Panc1 (cell line): ENCODE measurements around the gene RABGAP1L. TPM values are rescaled to one million over a fixed set of nuclear protein-coding genes. Genes with fewer than 3 reads are reported as not detected.

ENCODE experiments used
- ATAC-seq: fragments of 200-7000 bp; cut with Tn5 transposase; 2 replicates; pipeline ENCODE4 v1.9.1; 2020; ENCODE audit warnings: mild to moderate bottlenecking, moderate library complexity
- BruUV-seq: library from RNA; stranded (reverse); fragments of 400-500 nt; replicated peaks from 2 replicates; lab custom pipeline; 2021; lab: Mats Ljungman, UMichigan
- CTCF ChIA-PET: fragments of 300-600 bp; sonication (Branson Sonifier 250); formaldehyde crosslinking; loops from one replicate; lab custom pipeline; 2022; ENCODE audit warnings: antibody characterized with exemption; lab: Charles Lee
- POLR2A ChIA-PET: fragments of 300-600 bp; sonication (Branson Sonifier 250); formaldehyde crosslinking; loops from one replicate; lab custom pipeline; 2022; ENCODE audit warnings: antibody characterized with exemption; lab: Charles Lee
- DNase-seq: peaks from one replicate; pipeline ENCODE4 v3.0.0-alpha.2; 2010; ENCODE audit warnings: low read depth, low spot score
- H3K27ac ChIP-seq: 2 replicates; pipeline ENCODE4 v1.5.1; 2011; ENCODE audit warnings: mild to moderate bottlenecking, low read length, inconsistent platforms
- H3K27me3 ChIP-seq: fragments of 200-500 bp; sonication (Bioruptor generic); 2 replicates; pipeline ENCODE4 v1.6.0; 2014; ENCODE audit warnings: low read length, inconsistent platforms; ENCODE audit not compliant: control insufficient read depth, insufficient read depth
- H3K36me3 ChIP-seq: fragments of 200-500 bp; sonication (Bioruptor generic); 2 replicates; pipeline ENCODE4 v1.5.1; 2014; ENCODE audit warnings: inconsistent platforms, mild to moderate bottlenecking, low read length, moderate library complexity; ENCODE audit not compliant: control insufficient read depth, insufficient read depth
- H3K4me1 ChIP-seq: 2 replicates; pipeline ENCODE4 v1.5.1; 2011; ENCODE audit warnings: inconsistent platforms, mild to moderate bottlenecking, low read length, moderate library complexity; ENCODE audit not compliant: control insufficient read depth, insufficient read depth
- H3K4me3 ChIP-seq, 2 experiments: 2 replicates each; pipeline ENCODE4 v1.5.1; 2011 to 2012; ENCODE audit warnings: low read depth in 2 of 2, low read length in 2 of 2, mild to moderate bottlenecking in 2 of 2, inconsistent platforms in 1 of 2, moderate library complexity in 1 of 2
- H3K9me3 ChIP-seq: fragments of 200-500 bp; sonication (Bioruptor generic); 2 replicates; pipeline ENCODE4 v1.5.1; 2014; ENCODE audit warnings: low read depth, mild to moderate bottlenecking, inconsistent platforms, low read length, moderate library complexity; ENCODE audit not compliant: control insufficient read depth, insufficient read depth
- CTCF ChIP-seq: fragments of 450-650 bp; IDR thresholded peaks from 2 replicates; pipeline ENCODE4 v1.5.1; 2017; ENCODE audit warnings: mild to moderate bottlenecking
- POLR2AphosphoS5 ChIP-seq: IDR thresholded peaks from 2 replicates; pipeline ENCODE4 v1.6.1; 2012; ENCODE audit warnings: mild to moderate bottlenecking, low read depth, low read length, moderate library complexity
- REST ChIP-seq, 2 experiments: IDR thresholded peaks; 2 replicates each; pipeline ENCODE4 v1.6.1; 2011 to 2012; ENCODE audit warnings: low read depth in 2 of 2, control low read depth in 1 of 2, low read length in 1 of 2, mild to moderate bottlenecking in 1 of 2, moderate library complexity in 1 of 2; ENCODE audit not compliant: insufficient read depth in 1 of 2
- SIN3A ChIP-seq: IDR thresholded peaks from 2 replicates; pipeline ENCODE4 v1.6.1; 2012; ENCODE audit warnings: low read depth, mild to moderate bottlenecking, low read length, moderate library complexity, borderline replicate concordance; ENCODE audit not compliant: insufficient read depth
- TCF7L2 ChIP-seq: IDR thresholded peaks from 2 replicates; pipeline ENCODE4 v1.6.1; 2011; ENCODE audit warnings: mild to moderate bottlenecking, low read depth, low read length, inconsistent platforms
- in situ Hi-C: cut with HindIII; loops from 2 replicates; pipeline ENCODE4 v1.10.0; 2016; ENCODE audit warnings: low sequenced_read_pairs, low pct_unique_long_range_greater_than_20kb
- intact Hi-C: fragments of 100-400 bp; cut with micrococcal nuclease; formaldehyde crosslinking; loops from one replicate; pipeline ENCODE4 v1.10.0; 2022; ENCODE audit not compliant: unreplicated experiment
- total RNA-seq: library from RNA; stranded (reverse); gene quantifications from one replicate; pipeline ENCODE4 v1.2.1, GENCODE V29; 2021; ENCODE audit not compliant: unreplicated experiment

Gene RABGAP1L
- total RNA-seq, 1 experiment from 2014 or later, result 37.0 TPM

GRCh38 chr1:174974711-174975119 is 815.4 kb downstream of the RABGAP1L start:
- in situ Hi-C loops (no loop called here), intact Hi-C loops (no loop called here)
- no peak overlapping the region for H3K4me3 ChIP-seq
- no peaks in the 10 kb centered on the region for H3K36me3 ChIP-seq
- CTCF ChIA-PET, result no interaction called here
- H3K27ac ChIP-seq, result no peak overlapping the region
- BruUV-seq, result no TSS peak
- H3K27me3 ChIP-seq, result no peaks in the 10 kb centered on the region
- POLR2A ChIA-PET, result no interaction called here
- H3K9me3 ChIP-seq, result no peaks in the 10 kb centered on the region
- TF ChIP-seq TCF7L2 (no peak), REST (IDR thresholded peaks at IDR 0.05; ENCODE audit: insufficient read depth in 1 of 2, low read depth in 2 of 2, low read length in 1 of 2) (no peak), POLR2AphosphoS5 (no peak), SIN3A (no peak), CTCF (no peak)
- ATAC-seq, result no peak
- no peaks in the 10 kb centered on the region for H3K4me1 ChIP-seq
- no peak for DNase-seq

GRCh38 chr1:174975764-174976163 is 816.4 kb downstream of the RABGAP1L start:
- intact Hi-C loops (no loop called here), in situ Hi-C loops (no loop called here)
- H3K9me3 ChIP-seq, result no peaks in the 10 kb centered on the region
- H3K36me3 ChIP-seq, result no peaks in the 10 kb centered on the region
- H3K27me3 ChIP-seq, result no peaks in the 10 kb centered on the region
- no peak overlapping the region for H3K4me3 ChIP-seq
- H3K27ac ChIP-seq, result no peak overlapping the region
- DNase-seq, result no peak
- ChIA-PET CTCF (no interaction called here), POLR2A (interaction anchor here (0.7 kb wide), 1 partner anchor 48 kb away, joined by 4 read pairs; the partner anchor contains the start of gene MRPS14)
- TF ChIP-seq SIN3A, result no peak
- no peak for TF ChIP-seq REST (IDR thresholded peaks at IDR 0.05; ENCODE audit: insufficient read depth in 1 of 2, low read depth in 2 of 2, low read length in 1 of 2)
- TF ChIP-seq TCF7L2, result no peak
- TF ChIP-seq CTCF, result no peak
- TF ChIP-seq POLR2AphosphoS5, result no peak
- BruUV-seq, result no TSS peak
- no peaks in the 10 kb centered on the region for H3K4me1 ChIP-seq
- no peak for ATAC-seq
